MV-4-11 (cell line): ENCODE data around the gene FBXL4.

ENCODE experiments used
- DNase-seq: peaks from one replicate; lab custom pipeline; 2025; lab: John Stamatoyannopoulos, UW

Gene FBXL4

GRCh38 chr6:98947411-98948292, at the start of gene FBXL4:
Gene FBXL4, minus strand, starts transcription at chr6:98947946. Its CDS starts 20,958 bp downstream, at chr6:98926988.
- DNase-seq = peak; percentile 82

GRCh38 chr6:98995116-98995515, 47.4 kb upstream of the FBXL4 start:
- no peak for DNase-seq

GRCh38 chr6:98992535-98992934, 44.8 kb upstream of the FBXL4 start:
- no peak for DNase-seq

GRCh38 chr6:98986071-98986615, 38.4 kb upstream of the FBXL4 start:
- DNase-seq = no peak

GRCh38 chr6:98985391-98985790, 37.6 kb upstream of the FBXL4 start:
- DNase-seq = no peak

- no peak for DNase-seq
These were observed 36.4 kb upstream of the FBXL4 start for GRCh38 chr6:98984121-98984520.

GRCh38 chr6:98981473-98981872, 33.7 kb upstream of the FBXL4 start:
- DNase-seq = no peak

- no peak for DNase-seq
These were observed 33.1 kb upstream of the FBXL4 start for GRCh38 chr6:98980819-98981218.

- no peak for DNase-seq
These were observed 30.0 kb upstream of the FBXL4 start for GRCh38 chr6:98977671-98978292.

- DNase-seq = peak; percentile 76
These were observed 29.1 kb upstream of the FBXL4 start for GRCh38 chr6:98976674-98977385.

GRCh38 chr6:98975421-98975820, 27.7 kb upstream of the FBXL4 start:
- no peak for DNase-seq

- DNase-seq = peak; percentile 55
These were observed 26.6 kb upstream of the FBXL4 start for GRCh38 chr6:98974309-98974708.

GRCh38 chr6:98973571-98973970, 25.8 kb upstream of the FBXL4 start:
- DNase-seq = no peak

- no peak for DNase-seq
These were observed 23.6 kb upstream of the FBXL4 start for GRCh38 chr6:98971303-98971702.

- DNase-seq = peak; percentile 72
These were observed 22.7 kb upstream of the FBXL4 start for GRCh38 chr6:98970469-98970868.

- peak; percentile 60 for DNase-seq
These were observed 19.9 kb upstream of the FBXL4 start for GRCh38 chr6:98967616-98968015.

GRCh38 chr6:98959631-98960030, 11.9 kb upstream of the FBXL4 start:
- DNase-seq = no peak

GRCh38 chr6:98958776-98959175, 11.0 kb upstream of the FBXL4 start:
- DNase-seq = no peak

- DNase-seq = no peak
These were observed 9.7 kb upstream of the FBXL4 start for GRCh38 chr6:98957450-98957849.

GRCh38 chr6:98949589-98949988, 1.8 kb upstream of the FBXL4 start:
- no peak for DNase-seq

- DNase-seq = no peak
These were observed 801 bp downstream of the FBXL4 start for GRCh38 chr6:98946879-98947410.

GRCh38 chr6:98946266-98946878, 1.4 kb downstream of the FBXL4 start:
- no peak for DNase-seq
